WERI-Rb-1 (cell line): Measurements from ENCODE around the gene PACC1.

Experiments used
- DNase-seq: peaks from one replicate; pipeline ENCODE4 v3.0.0-alpha.2; 2020
- H3K27ac ChIP-seq: fragments of 250-450 bp; sonication (Bioruptor Pico); 2 replicates; pipeline ENCODE4 v1.5.1; 2020; ENCODE audit warnings: mild to moderate bottlenecking, moderate library complexity
- H3K27me3 ChIP-seq: fragments of 250-450 bp; sonication (Bioruptor Pico); 2 replicates; pipeline ENCODE4 v1.5.1; 2021; ENCODE audit warnings: mild to moderate bottlenecking, low read depth, moderate library complexity; ENCODE audit not compliant: insufficient read depth, severe bottlenecking
- H3K36me3 ChIP-seq: fragments of 250-450 bp; sonication (Bioruptor Pico); 2 replicates; pipeline ENCODE4 v1.5.1; 2020; ENCODE audit warnings: mild to moderate bottlenecking, moderate library complexity
- H3K4me3 ChIP-seq: 2 replicates; pipeline ENCODE4 v1.5.1; 2011; ENCODE audit warnings: low read depth, mild to moderate bottlenecking, control low read depth, low read length
- H3K9me3 ChIP-seq: fragments of 250-450 bp; sonication (Bioruptor Pico); 2 replicates; pipeline ENCODE4 v1.5.1; 2021; ENCODE audit warnings: mild to moderate bottlenecking, moderate library complexity; ENCODE audit not compliant: severe bottlenecking
- TF ChIP-seq, protein P1 (sequence below): IDR thresholded peaks from 2 replicates; pipeline ENCODE4 v1.5.1; 2011; ENCODE audit warnings: low read depth, mild to moderate bottlenecking, control low read depth, inconsistent platforms, low read length

Gene PACC1

GRCh38 chr1:212458817-212459216, 44.1 kb upstream of the PACC1 start:
- Histone ChIP-seq H3K27me3 (no peaks in the 10 kb centered on the region), H3K4me3 (no peak overlapping the region), H3K36me3 (no peaks in the 10 kb centered on the region), H3K27ac (no peak overlapping the region), H3K9me3 (no peaks in the 10 kb centered on the region)
- TF ChIP-seq, protein P1, sequence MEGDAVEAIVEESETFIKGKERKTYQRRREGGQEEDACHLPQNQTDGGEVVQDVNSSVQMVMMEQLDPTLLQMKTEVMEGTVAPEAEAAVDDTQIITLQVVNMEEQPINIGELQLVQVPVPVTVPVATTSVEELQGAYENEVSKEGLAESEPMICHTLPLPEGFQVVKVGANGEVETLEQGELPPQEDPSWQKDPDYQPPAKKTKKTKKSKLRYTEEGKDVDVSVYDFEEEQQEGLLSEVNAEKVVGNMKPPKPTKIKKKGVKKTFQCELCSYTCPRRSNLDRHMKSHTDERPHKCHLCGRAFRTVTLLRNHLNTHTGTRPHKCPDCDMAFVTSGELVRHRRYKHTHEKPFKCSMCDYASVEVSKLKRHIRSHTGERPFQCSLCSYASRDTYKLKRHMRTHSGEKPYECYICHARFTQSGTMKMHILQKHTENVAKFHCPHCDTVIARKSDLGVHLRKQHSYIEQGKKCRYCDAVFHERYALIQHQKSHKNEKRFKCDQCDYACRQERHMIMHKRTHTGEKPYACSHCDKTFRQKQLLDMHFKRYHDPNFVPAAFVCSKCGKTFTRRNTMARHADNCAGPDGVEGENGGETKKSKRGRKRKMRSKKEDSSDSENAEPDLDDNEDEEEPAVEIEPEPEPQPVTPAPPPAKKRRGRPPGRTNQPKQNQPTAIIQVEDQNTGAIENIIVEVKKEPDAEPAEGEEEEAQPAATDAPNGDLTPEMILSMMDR: no peak
- DNase-seq: peak; percentile 26

DNA sequence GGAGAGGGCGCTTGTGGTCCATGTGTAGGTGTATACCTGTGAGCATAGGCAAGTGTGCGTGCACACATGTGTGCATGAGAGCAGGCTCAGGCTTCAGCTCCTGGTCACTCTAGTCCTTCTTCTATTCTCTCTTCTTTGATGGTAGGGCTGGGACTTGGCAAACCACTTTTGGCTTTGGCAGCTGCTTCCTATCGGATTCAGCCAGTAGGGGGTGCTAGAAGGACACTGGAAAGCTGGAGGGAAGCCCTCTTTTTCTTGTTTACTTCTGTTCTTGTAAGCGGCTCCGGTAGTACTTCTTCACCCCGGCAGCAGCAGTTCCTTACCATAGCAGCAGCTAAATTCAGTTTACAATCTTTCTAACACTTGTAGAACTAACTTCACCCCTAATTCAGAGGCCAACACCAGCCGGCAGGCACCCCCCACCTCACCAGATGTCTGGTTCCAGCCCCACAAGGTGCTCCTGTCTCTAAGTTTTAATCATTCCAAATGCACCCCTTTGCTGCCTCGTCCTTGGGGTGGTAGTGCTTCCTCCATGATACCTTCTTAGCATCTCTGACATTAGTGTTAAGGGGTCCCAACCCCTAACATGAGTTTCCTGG, 43.2 kb upstream of the PACC1 start:
- Histone ChIP-seq H3K36me3 (no peaks in the 10 kb centered on the region), H3K4me3 (no peak overlapping the region), H3K27me3 (no peaks in the 10 kb centered on the region), H3K27ac (no peak overlapping the region), H3K9me3 (no peaks in the 10 kb centered on the region)
- TF ChIP-seq, protein P1: peak; percentile 84
- peak; percentile 82 for DNase-seq

GRCh38 chr1:212455803-212456528, 41.3 kb upstream of the PACC1 start:
- no peaks in the 10 kb centered on the region for H3K9me3 ChIP-seq
- no peak overlapping the region for H3K27ac ChIP-seq
- TF ChIP-seq, protein P1: peak; percentile 88
- H3K4me3 ChIP-seq: peak overlapping the region; percentile 28; the same call in 1 of the 2 replicates
- peak; percentile 91 for DNase-seq
- no peaks in the 10 kb centered on the region for H3K36me3 ChIP-seq
- no peaks in the 10 kb centered on the region for H3K27me3 ChIP-seq

GRCh38 chr1:212455401-212455800, 40.7 kb upstream of the PACC1 start:
- no peaks in the 10 kb centered on the region for H3K27me3 ChIP-seq
- H3K9me3 ChIP-seq: no peaks in the 10 kb centered on the region
- no peak overlapping the region for H3K27ac ChIP-seq
- TF ChIP-seq, protein P1: no peak
- no peaks in the 10 kb centered on the region for H3K36me3 ChIP-seq
- no peak for DNase-seq
- no peak overlapping the region for H3K4me3 ChIP-seq

- TF ChIP-seq, protein P1: no peak
- Histone ChIP-seq H3K9me3 (no peaks in the 10 kb centered on the region), H3K27ac (no peak overlapping the region), H3K36me3 (no peaks in the 10 kb centered on the region), H3K4me3 (no peak overlapping the region), H3K27me3 (no peaks in the 10 kb centered on the region)
- no peak for DNase-seq
These were observed 40.1 kb upstream of the PACC1 start for GRCh38 chr1:212454741-212455140.
